Smooth muscle cell (in vitro differentiated cells): Measurements from ENCODE around the gene IGFLR1. TPM values are rescaled to one million over a fixed set of nuclear protein-coding genes. Genes with fewer than 3 reads are reported as not detected.
A peak's percentile ranks its signal among the peaks of the same experiment; 100 is the strongest.

Experiments used
- DNase-seq: peaks from one replicate; lab custom pipeline; 2025; ENCODE audit not compliant: unreplicated experiment; lab: John Stamatoyannopoulos, UW
- H2AFZ ChIP-seq: fragments of 200-600 bp; sonication (generic); 2 replicates; pipeline ENCODE4 v1.6.0; 2016; ENCODE audit warnings: antibody characterized with exemption, low read depth, mild to moderate bottlenecking
- H3F3A ChIP-seq: fragments of 200-600 bp; sonication (generic); 2 replicates; pipeline ENCODE4 v1.6.0; 2017; ENCODE audit warnings: antibody characterized with exemption, low read depth
- H3K27ac ChIP-seq: fragments of 200-600 bp; sonication (generic); 2 replicates; pipeline ENCODE4 v1.5.1; 2016; ENCODE audit warnings: low read depth, mild to moderate bottlenecking
- H3K27me3 ChIP-seq: fragments of 200-600 bp; sonication (generic); 2 replicates; pipeline ENCODE4 v1.6.1; 2016; ENCODE audit warnings: low read depth, mild to moderate bottlenecking
- H3K36me3 ChIP-seq: fragments of 200-600 bp; sonication (generic); 2 replicates; pipeline ENCODE4 v1.5.1; 2016; ENCODE audit warnings: low read depth
- H3K4me1 ChIP-seq: fragments of 200-600 bp; sonication (generic); 2 replicates; pipeline ENCODE4 v1.5.1; 2016; ENCODE audit warnings: low read depth
- H3K4me2 ChIP-seq: fragments of 200-600 bp; sonication (generic); 2 replicates; pipeline ENCODE4 v1.6.0; 2016; ENCODE audit warnings: mild to moderate bottlenecking
- H3K4me3 ChIP-seq: fragments of 200-600 bp; sonication (generic); 2 replicates; pipeline ENCODE4 v1.5.1; 2016; ENCODE audit warnings: mild to moderate bottlenecking
- H3K79me2 ChIP-seq: fragments of 200-600 bp; sonication (generic); 2 replicates; pipeline ENCODE4 v1.6.0; 2016; ENCODE audit warnings: low read depth, mild to moderate bottlenecking
- H3K9ac ChIP-seq: fragments of 200-600 bp; sonication (generic); 2 replicates; pipeline ENCODE4 v1.6.0; 2016; ENCODE audit warnings: low read depth
- H3K9me3 ChIP-seq: fragments of 200-600 bp; sonication (generic); replicated peaks from 2 replicates; pipeline ENCODE4 v1.5.1; 2016; ENCODE audit warnings: low read depth
- H4K20me1 ChIP-seq: fragments of 200-600 bp; sonication (generic); 2 replicates; pipeline ENCODE4 v1.6.0; 2016; ENCODE audit warnings: low read depth
- WGBS: methylation state at CpG from one replicate; pipeline ENCODE4 v1.1.7; 2016; ENCODE audit warnings: low lambda C conversion rate; 5-methylcytosine and 5-hydroxymethylcytosine counted together
- polyA plus RNA-seq: library from polyadenylated mRNA; unstranded; fragments of >200 nt; fragmentation: Nextera tagmentation; extraction: Ambion mirVana; gene quantifications from 2 replicates; pipeline ENCODE4 v1.2.1, GENCODE V29; 2016
- total RNA-seq: library from RNA; depleted of rRNA; stranded (reverse); fragments of >200 nt; gene quantifications from 2 replicates; pipeline ENCODE4 v1.2.3, GENCODE V29; 2014
- TF ChIP-seq, protein P1 (sequence below): fragments of 200-600 bp; sonication (generic); IDR thresholded peaks from 2 replicates; pipeline ENCODE4 v1.5.1; 2017; ENCODE audit warnings: borderline replicate concordance, mild to moderate bottlenecking, antibody characterized with exemption; ENCODE audit not compliant: insufficient read depth, poor library complexity, severe bottlenecking

Gene IGFLR1
- total and polyA plus RNA-seq, 2 experiments from 2014 or later: 1.2 to 1.4 TPM

DNA sequence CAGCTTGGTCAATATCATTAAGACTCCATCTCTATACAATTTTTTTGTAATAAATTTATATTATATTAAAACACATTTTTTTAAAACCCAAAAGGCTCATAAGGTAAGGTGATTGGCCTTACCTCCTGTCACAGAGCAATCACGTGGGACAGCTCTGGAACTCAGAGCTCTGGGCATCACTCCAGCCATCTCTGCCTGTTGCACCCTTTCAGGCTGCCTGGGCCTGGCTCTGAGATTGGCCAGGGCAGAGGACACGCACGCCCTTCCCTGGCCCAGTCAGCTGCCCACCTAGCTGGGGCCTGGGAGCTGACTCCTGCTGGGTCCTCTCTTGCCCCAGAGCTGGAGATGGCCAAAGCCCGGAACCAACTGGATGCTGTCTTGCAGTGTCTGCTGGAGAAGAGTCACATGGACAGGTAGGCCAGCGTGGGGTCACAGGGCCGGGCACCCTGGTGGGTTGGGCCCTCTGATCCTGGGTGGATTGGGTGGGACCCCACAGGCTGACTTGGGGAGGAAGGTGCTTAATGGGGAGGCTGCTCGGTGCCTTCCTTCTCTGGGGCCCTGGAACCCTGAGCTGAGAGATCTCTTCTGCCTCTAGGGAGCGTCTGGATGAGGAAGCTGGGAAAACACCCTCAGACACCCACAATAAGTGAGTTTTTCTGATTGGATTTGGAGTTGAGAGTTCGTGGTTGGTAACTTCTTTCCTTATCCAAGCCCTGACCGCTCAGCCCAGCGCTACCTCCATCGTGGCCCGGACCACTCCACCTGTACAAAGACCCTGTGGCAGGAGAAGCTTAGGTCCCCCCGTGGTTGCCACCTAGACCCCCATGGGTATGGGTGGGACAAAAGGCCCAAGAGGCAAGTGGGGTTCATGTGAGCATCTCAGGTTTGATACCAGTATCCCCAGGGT lies 9.8 kb upstream of the IGFLR1 start:
- DNase-seq: no peak
- H3K27ac ChIP-seq: no peak overlapping the region
- TF ChIP-seq, protein P1, sequence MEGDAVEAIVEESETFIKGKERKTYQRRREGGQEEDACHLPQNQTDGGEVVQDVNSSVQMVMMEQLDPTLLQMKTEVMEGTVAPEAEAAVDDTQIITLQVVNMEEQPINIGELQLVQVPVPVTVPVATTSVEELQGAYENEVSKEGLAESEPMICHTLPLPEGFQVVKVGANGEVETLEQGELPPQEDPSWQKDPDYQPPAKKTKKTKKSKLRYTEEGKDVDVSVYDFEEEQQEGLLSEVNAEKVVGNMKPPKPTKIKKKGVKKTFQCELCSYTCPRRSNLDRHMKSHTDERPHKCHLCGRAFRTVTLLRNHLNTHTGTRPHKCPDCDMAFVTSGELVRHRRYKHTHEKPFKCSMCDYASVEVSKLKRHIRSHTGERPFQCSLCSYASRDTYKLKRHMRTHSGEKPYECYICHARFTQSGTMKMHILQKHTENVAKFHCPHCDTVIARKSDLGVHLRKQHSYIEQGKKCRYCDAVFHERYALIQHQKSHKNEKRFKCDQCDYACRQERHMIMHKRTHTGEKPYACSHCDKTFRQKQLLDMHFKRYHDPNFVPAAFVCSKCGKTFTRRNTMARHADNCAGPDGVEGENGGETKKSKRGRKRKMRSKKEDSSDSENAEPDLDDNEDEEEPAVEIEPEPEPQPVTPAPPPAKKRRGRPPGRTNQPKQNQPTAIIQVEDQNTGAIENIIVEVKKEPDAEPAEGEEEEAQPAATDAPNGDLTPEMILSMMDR: no peak
- H3K4me3 ChIP-seq: no peak overlapping the region
- no peaks in the 10 kb centered on the region for H3K27me3 ChIP-seq
- no peak overlapping the region for H3K9ac ChIP-seq
- no peaks in the 10 kb centered on the region for H3K36me3 ChIP-seq
- H4K20me1 ChIP-seq: peaks cover 11% of the 10 kb centered on the region
- no peak overlapping the region for H3K4me2 ChIP-seq
- peaks cover 26% of the 10 kb centered on the region for H3F3A ChIP-seq
- peaks cover 22% of the 10 kb centered on the region for H3K4me1 ChIP-seq
- no peak overlapping the region for H2AFZ ChIP-seq
- no peaks in the 10 kb centered on the region for H3K9me3 ChIP-seq
- 96% methylated on average over 14 of the region's 14 CpGs for WGBS
- H3K79me2 ChIP-seq: peaks cover 31% of the 10 kb centered on the region

DNA sequence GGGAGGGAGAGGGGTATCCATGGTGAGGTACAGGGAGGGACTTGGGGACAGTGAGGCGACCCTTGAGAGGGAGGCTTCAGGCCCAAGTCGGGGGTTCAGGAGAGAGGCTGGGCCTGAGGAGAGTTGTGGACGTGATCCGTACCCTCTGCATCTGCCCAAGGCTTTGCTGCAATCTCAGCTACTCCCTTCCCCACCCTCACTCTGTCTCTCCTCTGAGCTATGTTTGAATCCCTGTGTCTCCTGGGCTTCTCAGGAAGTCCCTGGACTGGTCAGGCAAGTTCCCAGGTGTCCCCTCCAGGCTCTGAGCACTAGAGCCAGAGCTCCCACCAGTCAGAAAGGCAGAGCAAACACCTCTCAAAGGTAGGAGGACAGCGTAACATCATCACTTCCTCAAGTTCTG lies 7.9 kb upstream of the IGFLR1 start:
- H3K4me3 ChIP-seq: no peak overlapping the region
- H3K79me2 ChIP-seq: peaks cover 46% of the 10 kb centered on the region
- no peaks in the 10 kb centered on the region for H3K27me3 ChIP-seq
- peak overlapping the region; percentile 21 for H3K4me2 ChIP-seq
- H3K4me1 ChIP-seq: peaks cover 10% of the 10 kb centered on the region
- WGBS: 83% methylated on average over 3 of the region's 5 CpGs
- TF ChIP-seq, protein P1: no peak
- peak overlapping the region; percentile 15 for H3K9ac ChIP-seq
- peaks cover 12% of the 10 kb centered on the region for H3F3A ChIP-seq
- no peak for DNase-seq
- no peak overlapping the region for H2AFZ ChIP-seq
- peaks cover 9% of the 10 kb centered on the region for H4K20me1 ChIP-seq
- H3K36me3 ChIP-seq: no peaks in the 10 kb centered on the region
- peak overlapping the region; percentile 45 for H3K27ac ChIP-seq
- H3K9me3 ChIP-seq: no peaks in the 10 kb centered on the region

DNA sequence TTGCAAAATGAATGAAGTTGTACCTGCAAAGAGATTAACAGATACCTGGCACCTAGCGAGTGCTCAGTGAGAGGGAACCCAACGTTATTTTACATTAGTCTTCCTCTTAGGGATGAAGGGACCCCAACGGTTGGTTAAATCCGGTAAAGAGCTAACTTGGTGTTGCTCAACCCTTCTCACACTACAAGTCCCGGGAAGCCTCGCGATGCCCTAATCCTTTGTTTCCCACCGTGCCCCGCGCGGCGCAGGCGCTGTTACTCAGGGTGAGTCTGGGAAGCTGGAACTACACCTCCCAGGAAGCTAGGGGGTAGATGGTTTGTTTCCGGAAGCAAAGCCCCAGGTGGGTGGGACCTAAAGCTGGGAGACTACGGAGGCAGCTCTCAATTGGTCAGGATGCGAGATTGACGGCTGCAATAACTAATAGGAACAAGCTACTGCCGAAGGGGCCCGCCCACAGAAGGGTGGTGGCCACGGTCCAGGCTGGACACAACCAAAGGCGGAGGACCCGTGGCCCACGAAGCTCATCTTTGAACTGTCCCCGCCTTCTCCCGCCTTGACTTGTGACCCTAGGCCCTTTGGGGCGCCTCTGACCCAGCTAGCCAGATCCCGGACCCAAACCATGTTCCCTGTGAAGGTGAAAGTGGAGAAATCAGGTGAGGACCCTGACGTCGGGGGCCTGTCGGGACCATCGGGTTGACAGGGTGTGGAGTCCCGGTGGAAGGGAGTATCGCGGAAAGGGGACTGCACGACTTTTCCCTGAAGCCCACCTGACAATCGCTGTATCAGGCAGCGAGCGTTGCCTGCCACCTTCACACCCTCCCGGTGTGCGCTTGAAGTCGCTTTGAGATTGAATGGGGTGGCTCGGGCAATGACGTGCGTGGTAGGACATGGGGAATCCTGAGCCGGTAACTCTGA lies 6.1 kb upstream of the IGFLR1 start, which contains the start of gene LIN37:
LIN37 (plus strand) TSS at position 471 of the 915 bp plus-strand sequence; CDS start at position 620, 149 bp downstream.
- Histone ChIP-seq H3K27ac (peak within 1 kb of the TSS; percentile 60), H2AFZ (no peak within 1 kb of the TSS), H4K20me1 (peaks cover 4% of the 10 kb centered on the region), H3K36me3 (no peaks in the 10 kb centered on the region), H3K9ac (peak within 1 kb of the TSS; percentile 93), H3K4me1 (peaks cover 9% of the 10 kb centered on the region), H3K27me3 (no peaks in the 10 kb centered on the region), H3K4me2 (peak within 1 kb of the TSS; percentile 95), H3K79me2 (peaks cover 46% of the 10 kb centered on the region), H3K9me3 (no peaks in the 10 kb centered on the region), H3F3A (no peaks in the 10 kb centered on the region), H3K4me3 (peak within 1 kb of the TSS; percentile 92)
- DNase-seq: peak; percentile 93
- TF ChIP-seq, protein P1: no peak
- WGBS: under 1% methylated on average over 45 of the region's 45 CpGs
